SK-N-SH treated with all-trans-retinoic acid at 6 μM for 48 hours (cell line): ENCODE data around the gene PHF20.

Experiments used
- ATAC-seq: fragments of 200-7000 bp; cut with Tn5 transposase; 3 replicates; pipeline ENCODE4 v1.9.1; 2020; ENCODE audit warnings: mild to moderate bottlenecking, moderate library complexity
- ARNTL ChIP-seq: fragments of 450-650 bp; formaldehyde crosslinking; IDR thresholded peaks from 2 replicates; pipeline ENCODE4 v1.5.0; 2020; ENCODE audit warnings: low read depth, mild to moderate bottlenecking, moderate library complexity, borderline replicate concordance
- BACH2 ChIP-seq: fragments of 250-450 bp; sonication (Bioruptor Pico); IDR thresholded peaks from 2 replicates; pipeline ENCODE4 v1.9.0; 2021; ENCODE audit warnings: mild to moderate bottlenecking, borderline replicate concordance
- CREB5 ChIP-seq: fragments of 250-450 bp; sonication (Bioruptor Pico); IDR thresholded peaks from 2 replicates; pipeline ENCODE4 v1.5.1; 2020; ENCODE audit warnings: low read depth, mild to moderate bottlenecking, moderate library complexity
- CSDC2 ChIP-seq: fragments of 250-450 bp; sonication (Bioruptor Pico); IDR thresholded peaks from 2 replicates; pipeline ENCODE4 v1.5.0; 2020; ENCODE audit warnings: mild to moderate bottlenecking, moderate library complexity
- ESRRG ChIP-seq: fragments of 250-450 bp; sonication (Bioruptor Pico); IDR thresholded peaks from 2 replicates; pipeline ENCODE4 v1.6.1; 2021; ENCODE audit warnings: mild to moderate bottlenecking
- GLIS3 ChIP-seq: fragments of 250-450 bp; sonication (Bioruptor Pico); IDR thresholded peaks from 2 replicates; pipeline ENCODE4 v1.5.0; 2020; ENCODE audit warnings: mild to moderate bottlenecking, moderate library complexity
- ISL1 ChIP-seq: fragments of 250-450 bp; sonication (Bioruptor Pico); IDR thresholded peaks from 2 replicates; pipeline ENCODE4 v2.1.2; 2022; ENCODE audit warnings: mild to moderate bottlenecking, moderate library complexity
- PATZ1 ChIP-seq: fragments of 250-450 bp; sonication (Bioruptor Pico); IDR thresholded peaks from 2 replicates; pipeline ENCODE4 v1.8.0; 2020; ENCODE audit warnings: mild to moderate bottlenecking, moderate library complexity, borderline replicate concordance
- POU6F1 ChIP-seq: fragments of 250-450 bp; sonication (Bioruptor Pico); IDR thresholded peaks from 2 replicates; pipeline ENCODE4 v1.8.0; 2021; ENCODE audit warnings: low read depth, mild to moderate bottlenecking, moderate library complexity, borderline replicate concordance
- RARB ChIP-seq: fragments of 250-450 bp; sonication (Bioruptor Pico); IDR thresholded peaks from 2 replicates; pipeline ENCODE4 v1.8.0; 2021; ENCODE audit warnings: mild to moderate bottlenecking, moderate library complexity
- TCF4 ChIP-seq: fragments of 250-450 bp; sonication (Bioruptor Pico); IDR thresholded peaks from 2 replicates; pipeline ENCODE4 v1.8.0; 2021; ENCODE audit warnings: mild to moderate bottlenecking, moderate library complexity, borderline replicate concordance
- TOX ChIP-seq: fragments of 250-450 bp; sonication (Bioruptor Pico); IDR thresholded peaks from 2 replicates; pipeline ENCODE4 v1.8.0; 2021; ENCODE audit warnings: mild to moderate bottlenecking, moderate library complexity, borderline replicate concordance
- TSHZ2 ChIP-seq: fragments of 250-450 bp; sonication (Bioruptor Pico); IDR thresholded peaks from 2 replicates; pipeline ENCODE4 v1.5.0; 2020; ENCODE audit warnings: mild to moderate bottlenecking, moderate library complexity
- ZC3H10 ChIP-seq: fragments of 250-450 bp; sonication (Bioruptor Pico); IDR thresholded peaks from 2 replicates; pipeline ENCODE4 v1.5.1; 2021; ENCODE audit warnings: mild to moderate bottlenecking, moderate library complexity
- ZFP3 ChIP-seq: fragments of 250-450 bp; sonication (Bioruptor Pico); IDR thresholded peaks from 2 replicates; pipeline ENCODE4 v1.5.0; 2020; ENCODE audit warnings: mild to moderate bottlenecking, moderate library complexity
- ZFP30 ChIP-seq: fragments of 450-650 bp; formaldehyde crosslinking; IDR thresholded peaks from 2 replicates; pipeline ENCODE4 v1.5.0; 2022; ENCODE audit warnings: mild to moderate bottlenecking, moderate library complexity
- ZNF8 ChIP-seq: fragments of 450-650 bp; formaldehyde crosslinking; IDR thresholded peaks from 2 replicates; pipeline ENCODE4 v1.5.0; 2020; ENCODE audit warnings: mild to moderate bottlenecking, moderate library complexity
- TF ChIP-seq, protein P1 (sequence below): fragments of 250-450 bp; sonication (Bioruptor Pico); IDR thresholded peaks from 2 replicates; pipeline ENCODE4 v1.5.1; 2021; ENCODE audit warnings: mild to moderate bottlenecking, moderate library complexity

Gene PHF20

GRCh38 chr20:35730583-35731468 is 41.0 kb upstream of the PHF20 start:
- ATAC-seq, result no peak
- TF ChIP-seq GLIS3 (no peak), ISL1 (peak; percentile 91)

- TF ChIP-seq CSDC2 (CRISPR knock-in tag) (no peak), BACH2 (CRISPR knock-in tag) (no peak), POU6F1 (CRISPR knock-in tag) (no peak), ZNF8 (no peak), ARNTL (CRISPR knock-in tag) (no peak), CREB5 (CRISPR knock-in tag) (no peak)
- TF ChIP-seq, protein P1, sequence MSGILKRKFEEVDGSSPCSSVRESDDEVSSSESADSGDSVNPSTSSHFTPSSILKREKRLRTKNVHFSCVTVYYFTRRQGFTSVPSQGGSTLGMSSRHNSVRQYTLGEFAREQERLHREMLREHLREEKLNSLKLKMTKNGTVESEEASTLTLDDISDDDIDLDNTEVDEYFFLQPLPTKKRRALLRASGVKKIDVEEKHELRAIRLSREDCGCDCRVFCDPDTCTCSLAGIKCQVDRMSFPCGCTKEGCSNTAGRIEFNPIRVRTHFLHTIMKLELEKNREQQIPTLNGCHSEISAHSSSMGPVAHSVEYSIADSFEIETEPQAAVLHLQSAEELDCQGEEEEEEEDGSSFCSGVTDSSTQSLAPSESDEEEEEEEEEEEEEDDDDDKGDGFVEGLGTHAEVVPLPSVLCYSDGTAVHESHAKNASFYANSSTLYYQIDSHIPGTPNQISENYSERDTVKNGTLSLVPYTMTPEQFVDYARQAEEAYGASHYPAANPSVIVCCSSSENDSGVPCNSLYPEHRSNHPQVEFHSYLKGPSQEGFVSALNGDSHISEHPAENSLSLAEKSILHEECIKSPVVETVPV (CRISPR knock-in tag), result no peak
- no peak for ATAC-seq
Observed at GRCh38 chr20:35731469-35731788, 40.4 kb upstream of the PHF20 start.

- ATAC-seq, result no peak
- no peak for TF ChIP-seq ZFP3
- TF ChIP-seq ISL1, result no peak
- TF ChIP-seq TSHZ2 (CRISPR knock-in tag), result no peak
- no peak for TF ChIP-seq TOX (CRISPR knock-in tag)
- TF ChIP-seq RARB (CRISPR knock-in tag), result no peak
- TF ChIP-seq ZFP30 (CRISPR knock-in tag), result no peak
- TF ChIP-seq BACH2 (CRISPR knock-in tag), result no peak
- TF ChIP-seq ESRRG (CRISPR knock-in tag), result no peak
- no peak for TF ChIP-seq ZC3H10 (CRISPR knock-in tag)
- TF ChIP-seq POU6F1 (CRISPR knock-in tag), result no peak
- TF ChIP-seq CREB5 (CRISPR knock-in tag), result no peak
- TF ChIP-seq TCF4 (CRISPR knock-in tag), result no peak
- TF ChIP-seq ZNF8, result no peak
- TF ChIP-seq PATZ1 (CRISPR knock-in tag), result no peak
Observed at GRCh38 chr20:35731862-35732643, 39.8 kb upstream of the PHF20 start.
